H1 (cell line): ENCODE results near the gene CGRRF1. TPM values are rescaled to one million over a fixed set of nuclear protein-coding genes. Genes with fewer than 3 reads are reported as not detected.

Experiments used
- CTCF ChIA-PET: fragments of 300-600 bp; sonication (Branson Sonifier 250); formaldehyde crosslinking; loops from one replicate; lab custom pipeline; 2021; ENCODE audit not compliant: partially characterized antibody; lab: Charles Lee
- POLR2A ChIA-PET: fragments of 300-600 bp; sonication (Branson Sonifier 250); formaldehyde crosslinking; loops from one replicate; lab custom pipeline; 2021; ENCODE audit warnings: inconsistent platforms; ENCODE audit not compliant: partially characterized antibody; lab: Charles Lee
- DNase-seq, 2 experiments: peaks; one replicate each; pipeline versions ENCODE4 v3.0.0 to v3.0.0-alpha.2; 2010 to 2022; ENCODE audit warnings: low spot score in 2 of 2, low read depth in 1 of 2, mixed read lengths in 1 of 2
- FAIRE-seq: peaks from 2 replicates; lab custom pipeline; 2011; peaks lifted over from hg19 to GRCh38; lab: Jason Lieb, UNC
- H2AFZ ChIP-seq: 2 replicates; pipeline ENCODE4 v1.8.1; 2012; ENCODE audit warnings: low read length, inconsistent platforms
- H2AK5ac ChIP-seq: 2 replicates; pipeline ENCODE4 v1.6.1; 2013; ENCODE audit warnings: low read depth, low read length
- H2BK120ac ChIP-seq: replicated peaks from 2 replicates; pipeline ENCODE3; 2013; ENCODE audit warnings: low read depth, low read length, inconsistent platforms
- H2BK12ac ChIP-seq: 2 replicates; pipeline ENCODE4 v1.6.1; 2013; ENCODE audit warnings: low read depth, low read length
- H2BK15ac ChIP-seq: 2 replicates; pipeline ENCODE4 v1.6.1; 2013; ENCODE audit warnings: low read length
- H2BK20ac ChIP-seq: 2 replicates; pipeline ENCODE4 v1.6.1; 2013; ENCODE audit warnings: low read length
- H2BK5ac ChIP-seq: 2 replicates; pipeline ENCODE4 v1.6.1; 2013; ENCODE audit warnings: low read depth, low read length
- H3K14ac ChIP-seq: 2 replicates; pipeline ENCODE4 v1.6.1; 2013; ENCODE audit warnings: inconsistent platforms; ENCODE audit not compliant: insufficient read length
- H3K18ac ChIP-seq: 2 replicates; pipeline ENCODE4 v1.6.1; 2013; ENCODE audit warnings: low read length; ENCODE audit errors: extremely low read depth
- H3K23ac ChIP-seq: 2 replicates; pipeline ENCODE4 v1.6.1; 2013; ENCODE audit warnings: inconsistent platforms; ENCODE audit not compliant: insufficient read length
- H3K23me2 ChIP-seq: 2 replicates; pipeline ENCODE4 v1.6.1; 2013; ENCODE audit warnings: low read depth, low read length
- H3K27ac ChIP-seq: 2 replicates; pipeline ENCODE4 v1.6.1; 2011; ENCODE audit warnings: low read depth, low read length, inconsistent platforms
- H3K27me3 ChIP-seq, 4 experiments: replicated peaks in 1 of 4; 1 replicate in 1 of 4; 2 replicates in 3 of 4; pipeline versions ENCODE4 v1.6.1 to v1.8.1; 2011 to 2013; ENCODE audit warnings: low read length in 3 of 4, mild to moderate bottlenecking in 3 of 4, inconsistent platforms in 2 of 4, mixed read lengths in 2 of 4, moderate library complexity in 1 of 4; ENCODE audit not compliant: control insufficient read depth in 3 of 4, insufficient read depth in 3 of 4; ENCODE audit errors: extremely low read depth in 1 of 4
- H3K36me3 ChIP-seq, 4 experiments: 2 replicates each; pipeline versions ENCODE4 v1.6.1 to v1.8.1; 2011 to 2013; ENCODE audit warnings: mild to moderate bottlenecking in 4 of 4, low read length in 3 of 4, moderate library complexity in 2 of 4, control low read depth in 1 of 4, inconsistent platforms in 1 of 4; ENCODE audit not compliant: insufficient read depth in 4 of 4, control insufficient read depth in 2 of 4
- H3K4ac ChIP-seq: replicated peaks from 2 replicates; pipeline ENCODE3; 2013; ENCODE audit warnings: low read length, low read depth, mixed read lengths, inconsistent platforms; ENCODE audit not compliant: insufficient read length
- H3K4me1 ChIP-seq, 4 experiments: replicated peaks in 1 of 4; 1 replicate in 1 of 4; 2 replicates in 3 of 4; pipeline versions ENCODE4 v1.6.1 to v1.8.1; 2011 to 2013; ENCODE audit warnings: low read length in 3 of 4, inconsistent platforms in 2 of 4, mixed read lengths in 1 of 4; ENCODE audit not compliant: insufficient read depth in 4 of 4, control insufficient read depth in 3 of 4
- H3K4me2 ChIP-seq, 2 experiments: 2 replicates each; pipeline versions ENCODE4 v1.6.1 to v1.8.1; 2011 to 2013; ENCODE audit warnings: low read depth in 2 of 2, low read length in 2 of 2, control low read depth in 1 of 2, inconsistent platforms in 1 of 2, mild to moderate bottlenecking in 1 of 2; ENCODE audit not compliant: insufficient read depth in 1 of 2
- H3K4me3 ChIP-seq, 4 experiments: fragments of 200-600, 300-600 bp in 1 of 4; sonication (generic), shearing (Covaris generic), sonication (Bioruptor Twin) in 1 of 4; 2 replicates each; pipeline versions ENCODE4 v1.5.1 to v1.8.1; 2011 to 2016; ENCODE audit warnings: low read length in 4 of 4, low read depth in 3 of 4, control low read depth in 2 of 4, inconsistent platforms in 2 of 4, mild to moderate bottlenecking in 2 of 4, mixed read lengths in 1 of 4, moderate library complexity in 1 of 4; ENCODE audit not compliant: insufficient read depth in 2 of 4; ENCODE audit errors: extremely low read depth in 1 of 4
- H3K56ac ChIP-seq: replicated peaks from 2 replicates; pipeline ENCODE3; 2013; ENCODE audit warnings: low read depth, mild to moderate bottlenecking, mixed read lengths, low read length, inconsistent platforms; ENCODE audit not compliant: insufficient read length
- H3K79me1 ChIP-seq: 2 replicates; pipeline ENCODE4 v1.6.1; 2013; ENCODE audit warnings: low read depth, low read length, control low read depth
- H3K79me2 ChIP-seq, 2 experiments: 2 replicates each; pipeline versions ENCODE4 v1.6.1 to v1.8.1; 2012 to 2013; ENCODE audit warnings: low read length in 2 of 2, mild to moderate bottlenecking in 2 of 2, inconsistent platforms in 1 of 2; ENCODE audit not compliant: insufficient read depth in 2 of 2, control insufficient read depth in 1 of 2
- H3K9ac ChIP-seq, 4 experiments: replicated peaks in 1 of 4; 1 replicate in 1 of 4; 2 replicates in 3 of 4; pipeline versions ENCODE4 v1.6.1 to v1.8.1; 2011 to 2013; ENCODE audit warnings: low read depth in 3 of 4, low read length in 3 of 4, control low read depth in 2 of 4, mild to moderate bottlenecking in 2 of 4, moderate library complexity in 2 of 4, inconsistent platforms in 1 of 4; ENCODE audit errors: extremely low read depth in 1 of 4
- H3K9me3 ChIP-seq, 2 experiments: 2 replicates each; pipeline versions ENCODE4 v1.6.1 to v1.8.1; 2012 to 2013; ENCODE audit warnings: mild to moderate bottlenecking in 2 of 2, moderate library complexity in 2 of 2, control low read depth in 1 of 2, inconsistent platforms in 1 of 2, low read depth in 1 of 2, low read length in 1 of 2, mixed read lengths in 1 of 2; ENCODE audit not compliant: insufficient read depth in 2 of 2
- H4K20me1 ChIP-seq, 2 experiments: replicated peaks in 1 of 2; 2 replicates each; pipeline versions ENCODE3 to v1.8.1; 2011 to 2013; ENCODE audit warnings: inconsistent platforms in 2 of 2, low read length in 2 of 2, mild to moderate bottlenecking in 1 of 2; ENCODE audit not compliant: insufficient read depth in 2 of 2, control insufficient read depth in 1 of 2
- H4K5ac ChIP-seq: 2 replicates; pipeline ENCODE4 v1.6.1; 2013; ENCODE audit warnings: low read length, low read depth, mixed read lengths, inconsistent platforms; ENCODE audit not compliant: insufficient read length
- H4K8ac ChIP-seq: 2 replicates; pipeline ENCODE4 v1.8.0; 2013; ENCODE audit warnings: mild to moderate bottlenecking, moderate library complexity, low read length, inconsistent platforms; ENCODE audit not compliant: insufficient read depth; ENCODE audit errors: extremely low read depth
- H4K91ac ChIP-seq: replicated peaks from 2 replicates; pipeline ENCODE3; 2013; ENCODE audit warnings: low read length, mixed read lengths, inconsistent platforms; ENCODE audit not compliant: insufficient read length
- BRCA1 ChIP-seq: IDR thresholded peaks from 2 replicates; pipeline ENCODE4 v1.6.1; 2012; ENCODE audit warnings: low read depth, low read length, improper control_type of control experiment
- CBX8 ChIP-seq: fragments of 300-800, 300-1000 bp; sonication (generic); IDR thresholded peaks from 2 replicates; pipeline ENCODE4 v1.7.1; 2016; ENCODE audit warnings: low read depth, low read length, borderline replicate concordance
- CTBP2 ChIP-seq: IDR thresholded peaks from 2 replicates; pipeline ENCODE4 v1.7.0; 2011; ENCODE audit warnings: borderline replicate concordance, mild to moderate bottlenecking, moderate library complexity, mixed read lengths, low read length; ENCODE audit not compliant: insufficient read depth, insufficient read length
- EZH2 ChIP-seq: fragments of 200-600 bp; sonication (generic); IDR thresholded peaks from 2 replicates; pipeline ENCODE4 v1.7.1; 2012; ENCODE audit warnings: low read depth, mild to moderate bottlenecking, moderate library complexity, low read length, inconsistent platforms; ENCODE audit not compliant: severe bottlenecking
- SP2 ChIP-seq: IDR thresholded peaks from 2 replicates; pipeline ENCODE4 v1.6.1; 2012; ENCODE audit warnings: mild to moderate bottlenecking, low read length, inconsistent platforms
- SP4 ChIP-seq: IDR thresholded peaks from 2 replicates; pipeline ENCODE4 v1.6.1; 2012; ENCODE audit warnings: low read length, inconsistent platforms
- TAF1 ChIP-seq: IDR thresholded peaks from 2 replicates; pipeline ENCODE4 v1.6.1; 2011; ENCODE audit warnings: mild to moderate bottlenecking, low read depth, low read length
- YY1 ChIP-seq: IDR thresholded peaks from 2 replicates; pipeline ENCODE4 v1.6.1; 2011; ENCODE audit warnings: low read depth, mild to moderate bottlenecking, low read length
- WGBS, 2 experiments: shearing (Covaris generic) in 1 of 2; methylation state at CpG; one replicate each; pipeline versions ENCODE4 v1.1.6 to v1.1.7; 2013 to 2015; ENCODE audit warnings: low lambda C conversion rate in 2 of 2, mixed read lengths in 2 of 2, inconsistent platforms in 1 of 2, low coverage in 1 of 2, missing lambda C conversion rate in 1 of 2; ENCODE audit not compliant: insufficient replicate concordance in 2 of 2, insufficient coverage in 1 of 2, insufficient read length in 1 of 2; ENCODE audit errors: extremely low coverage in 1 of 2, missing lambda C conversion rate in 1 of 2; 5-methylcytosine and 5-hydroxymethylcytosine counted together
- polyA plus RNA-seq, 7 experiments: library from polyadenylated mRNA; depleted of rRNA in 3 of 7; stranded (reverse) in 5 of 7; unstranded in 2 of 7; fragments of >200 nt in 5 of 7; fragments of 200-250 nt in 2 of 7; gene quantifications; 1 replicate in 5 of 7; 2 replicates in 1 of 7; 4 replicates in 1 of 7; pipeline versions ENCODE4 v1.2.1 to v1.2.3, GENCODE V29; 2011 to 2013; ENCODE audit warnings: missing spikeins in 2 of 7, mixed read lengths in 2 of 7
- total RNA-seq: library from RNA; stranded (reverse); fragmentation: NEBNext Ultra II Directional; extraction: Animal tissue kit (Norgen Biotek cat#: 25700); gene quantifications from 2 replicates; pipeline ENCODE4 v1.2.1, GENCODE V29; 2021
- TF ChIP-seq, protein P1 (sequence below): IDR thresholded peaks from 2 replicates; pipeline ENCODE4 v1.6.1; 2011; ENCODE audit warnings: low read depth, mild to moderate bottlenecking, low read length; ENCODE audit not compliant: insufficient read depth
- TF ChIP-seq, protein P2 (sequence below): IDR thresholded peaks from 2 replicates; pipeline ENCODE4 v1.6.1; 2012; ENCODE audit warnings: inconsistent platforms
- TF ChIP-seq, protein P3 (sequence below): IDR thresholded peaks from 2 replicates; pipeline ENCODE4 v1.6.1; 2012; ENCODE audit warnings: low read length, inconsistent platforms

Gene CGRRF1
- total and polyA plus RNA-seq, 2 of the 8 experiments (the other 6 are each of a cell fraction or from before 2014, with no cell fraction given), result 7.4 to 20.2 TPM

DNA sequence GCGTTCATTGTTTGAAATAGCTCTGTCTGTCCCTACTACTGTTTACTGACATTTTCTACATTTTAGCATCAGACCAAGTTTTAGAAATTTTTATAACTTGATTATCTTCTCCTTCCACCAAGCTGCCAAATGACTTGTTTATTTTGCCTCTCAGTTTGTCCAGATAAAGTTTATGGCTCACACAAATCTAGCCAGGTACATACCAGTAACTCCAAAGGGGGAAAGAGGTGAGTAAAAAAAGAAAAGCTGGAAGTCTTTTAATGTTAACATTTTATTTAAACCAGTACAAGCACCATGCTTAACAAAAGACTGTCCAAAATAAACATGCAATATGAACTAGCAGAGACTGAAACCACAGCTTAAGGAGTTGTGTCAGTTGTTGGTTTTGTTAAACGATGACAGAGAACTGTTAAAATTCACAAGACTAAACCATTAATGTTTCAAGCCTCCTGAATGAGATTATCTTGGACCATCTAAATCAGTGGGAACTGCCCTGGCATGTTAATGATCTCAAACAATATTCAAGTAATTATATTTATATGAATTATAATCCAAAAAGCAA is 35.4 kb upstream of the CGRRF1 start:
- H4K20me1 ChIP-seq, result no peaks in the 10 kb centered on the region
- no peak for FAIRE-seq
- no peak overlapping the region for H2BK15ac ChIP-seq
- no peak overlapping the region for H2AFZ ChIP-seq
- H2AK5ac ChIP-seq, result no peak overlapping the region
- H3K9me3 ChIP-seq, result no peaks in the 10 kb centered on the region
- DNase-seq, result no peak
- no peak overlapping the region for H3K4ac ChIP-seq
- no peak overlapping the region for H4K5ac ChIP-seq
- H3K4me3 ChIP-seq, result no peak overlapping the region
- no peak overlapping the region for H3K9ac ChIP-seq
- no peak overlapping the region for H3K27ac ChIP-seq
- TF ChIP-seq CTBP2 (no peak), EZH2 (no peak), CBX8 (no peak), SP4 (no peak), YY1 (no peak), BRCA1 (no peak), TAF1 (no peak), SP2 (no peak)
- TF ChIP-seq, protein P1, sequence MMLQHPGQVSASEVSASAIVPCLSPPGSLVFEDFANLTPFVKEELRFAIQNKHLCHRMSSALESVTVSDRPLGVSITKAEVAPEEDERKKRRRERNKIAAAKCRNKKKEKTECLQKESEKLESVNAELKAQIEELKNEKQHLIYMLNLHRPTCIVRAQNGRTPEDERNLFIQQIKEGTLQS, result no peak
- TF ChIP-seq, protein P2, sequence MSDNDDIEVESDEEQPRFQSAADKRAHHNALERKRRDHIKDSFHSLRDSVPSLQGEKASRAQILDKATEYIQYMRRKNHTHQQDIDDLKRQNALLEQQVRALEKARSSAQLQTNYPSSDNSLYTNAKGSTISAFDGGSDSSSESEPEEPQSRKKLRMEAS, result no peak
- TF ChIP-seq, protein P3, sequence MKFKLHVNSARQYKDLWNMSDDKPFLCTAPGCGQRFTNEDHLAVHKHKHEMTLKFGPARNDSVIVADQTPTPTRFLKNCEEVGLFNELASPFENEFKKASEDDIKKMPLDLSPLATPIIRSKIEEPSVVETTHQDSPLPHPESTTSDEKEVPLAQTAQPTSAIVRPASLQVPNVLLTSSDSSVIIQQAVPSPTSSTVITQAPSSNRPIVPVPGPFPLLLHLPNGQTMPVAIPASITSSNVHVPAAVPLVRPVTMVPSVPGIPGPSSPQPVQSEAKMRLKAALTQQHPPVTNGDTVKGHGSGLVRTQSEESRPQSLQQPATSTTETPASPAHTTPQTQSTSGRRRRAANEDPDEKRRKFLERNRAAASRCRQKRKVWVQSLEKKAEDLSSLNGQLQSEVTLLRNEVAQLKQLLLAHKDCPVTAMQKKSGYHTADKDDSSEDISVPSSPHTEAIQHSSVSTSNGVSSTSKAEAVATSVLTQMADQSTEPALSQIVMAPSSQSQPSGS, result no peak
- no peak overlapping the region for H3K23ac ChIP-seq
- no peak overlapping the region for H2BK120ac ChIP-seq
- H2BK5ac ChIP-seq, result no peak overlapping the region
- no peak overlapping the region for H2BK20ac ChIP-seq
- H4K8ac ChIP-seq, result no peak overlapping the region
- no peaks in the 10 kb centered on the region for H3K79me1 ChIP-seq
- H3K56ac ChIP-seq, result no peak overlapping the region
- CTCF ChIA-PET, result interaction anchor here (0.9 to 3.5 kb wide), 6 partner anchors 10 to 54 kb away, joined by 3 to 15 read pairs (median 4); partner anchors contain the start of gene GMFB
- H3K27me3 ChIP-seq, result no peaks in the 10 kb centered on the region
- 93% methylated on average over 2 of the region's 2 CpGs; no CpG with 5 or more reads in 1 of the 2 experiments for whole genome bisulfite sequencing, 2 experiments
- POLR2A ChIA-PET, result no interaction called here
- peaks cover 0 to 27% (median 4%) of the 10 kb centered on the region in 4 experiments; a peak in 3 of 8 replicates for H3K36me3 ChIP-seq
- H3K18ac ChIP-seq, result no peak overlapping the region
- H2BK12ac ChIP-seq, result no peak overlapping the region
- H4K91ac ChIP-seq, result no peak overlapping the region
- H3K23me2 ChIP-seq, result no peaks in the 10 kb centered on the region
- no peaks in the 10 kb centered on the region; a peak in 1 of 7 replicates for H3K4me1 ChIP-seq
- H3K4me2 ChIP-seq, result no peak overlapping the region
- H3K79me2 ChIP-seq, result no peaks in the 10 kb centered on the region
- H3K14ac ChIP-seq, result no peak overlapping the region
